Uterus (tissue), 2 donors: ENCODE results near the gene PLEKHG7.

ENCODE experiments used
- POLR2A ChIP-seq, 2 donors: fragments of 450-650 bp; IDR thresholded peaks; one replicate each; pipeline ENCODE4 v1.6.1; 2016; ENCODE audit warnings: antibody characterized with exemption in 2 of 2, mild to moderate bottlenecking in 1 of 2, moderate library complexity in 1 of 2
- TF ChIP-seq, protein P1 (sequence below), 4 experiments: fragments of 200-600 bp in 2 of 4; fragments of 450-650 bp in 2 of 4; sonication (generic) in 2 of 4; IDR thresholded peaks; one replicate each; pipeline ENCODE4 v1.5.1; 2016 to 2019; ENCODE audit warnings: antibody characterized with exemption in 4 of 4, mild to moderate bottlenecking in 2 of 4, moderate library complexity in 1 of 4

DNA sequence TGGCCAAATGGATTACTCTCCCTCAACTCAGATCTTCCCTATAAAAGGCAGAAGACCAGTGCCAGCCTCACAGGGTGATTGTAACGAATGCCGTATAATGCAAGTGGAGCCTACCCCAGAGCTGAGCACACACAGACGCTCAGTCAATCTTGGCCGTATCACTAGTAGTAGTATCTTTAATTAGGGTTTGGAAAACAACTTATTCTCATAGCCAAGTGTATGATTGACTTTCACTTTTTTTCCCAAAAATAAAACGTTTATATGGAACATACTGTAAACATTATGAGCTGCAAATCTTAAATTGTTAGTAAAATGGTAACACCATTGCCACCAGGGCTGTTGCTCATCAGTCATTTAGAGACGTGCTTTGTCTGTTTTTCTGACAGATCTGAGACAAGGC lies 30.4 kb downstream of the PLEKHG7 start:
- TF ChIP-seq, protein P1, sequence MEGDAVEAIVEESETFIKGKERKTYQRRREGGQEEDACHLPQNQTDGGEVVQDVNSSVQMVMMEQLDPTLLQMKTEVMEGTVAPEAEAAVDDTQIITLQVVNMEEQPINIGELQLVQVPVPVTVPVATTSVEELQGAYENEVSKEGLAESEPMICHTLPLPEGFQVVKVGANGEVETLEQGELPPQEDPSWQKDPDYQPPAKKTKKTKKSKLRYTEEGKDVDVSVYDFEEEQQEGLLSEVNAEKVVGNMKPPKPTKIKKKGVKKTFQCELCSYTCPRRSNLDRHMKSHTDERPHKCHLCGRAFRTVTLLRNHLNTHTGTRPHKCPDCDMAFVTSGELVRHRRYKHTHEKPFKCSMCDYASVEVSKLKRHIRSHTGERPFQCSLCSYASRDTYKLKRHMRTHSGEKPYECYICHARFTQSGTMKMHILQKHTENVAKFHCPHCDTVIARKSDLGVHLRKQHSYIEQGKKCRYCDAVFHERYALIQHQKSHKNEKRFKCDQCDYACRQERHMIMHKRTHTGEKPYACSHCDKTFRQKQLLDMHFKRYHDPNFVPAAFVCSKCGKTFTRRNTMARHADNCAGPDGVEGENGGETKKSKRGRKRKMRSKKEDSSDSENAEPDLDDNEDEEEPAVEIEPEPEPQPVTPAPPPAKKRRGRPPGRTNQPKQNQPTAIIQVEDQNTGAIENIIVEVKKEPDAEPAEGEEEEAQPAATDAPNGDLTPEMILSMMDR (IDR thresholded peaks at IDR 0.05), result no peak
- TF ChIP-seq POLR2A (IDR thresholded peaks at IDR 0.05), result no peak
